ENCODE measurements around the gene HSDL2. TPM values are rescaled to one million over a fixed set of nuclear protein-coding genes. Genes with fewer than 3 reads are reported as not detected.
"Not testable (repeated sequence)": the region's sequence is repeated elsewhere in the genome, so short reads cannot be mapped to it uniquely, and the experiment has no call there.

The HSDL2 gene
- total RNA-seq, 1 donor from 2014 or later, result 21.1 TPM

DNA sequence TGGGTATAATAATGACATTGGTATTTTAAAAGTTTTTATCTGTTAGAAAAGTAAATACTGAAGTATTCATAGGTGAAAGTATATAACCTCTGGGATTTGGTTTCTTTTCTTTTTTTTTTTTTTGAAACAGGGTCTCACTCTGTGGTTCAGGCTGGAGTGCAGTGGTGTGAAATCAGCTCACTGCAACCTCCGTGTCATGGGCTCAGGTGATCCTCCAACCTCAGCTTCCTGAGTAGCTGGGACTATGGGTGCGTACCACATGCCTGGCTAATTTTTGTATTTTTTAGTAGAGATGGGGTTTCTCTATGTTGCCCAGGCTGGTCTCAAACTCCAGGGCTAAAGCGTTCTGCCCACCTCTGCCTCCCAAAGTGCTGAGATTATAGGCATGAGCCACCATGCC is 7.2 kb downstream of the HSDL2 start:
- peaks cover 3% of the 10 kb centered on the region for H3K4me1 Mint-ChIP-seq (ENCODE audit: low read depth, unreplicated experiment)

DNA sequence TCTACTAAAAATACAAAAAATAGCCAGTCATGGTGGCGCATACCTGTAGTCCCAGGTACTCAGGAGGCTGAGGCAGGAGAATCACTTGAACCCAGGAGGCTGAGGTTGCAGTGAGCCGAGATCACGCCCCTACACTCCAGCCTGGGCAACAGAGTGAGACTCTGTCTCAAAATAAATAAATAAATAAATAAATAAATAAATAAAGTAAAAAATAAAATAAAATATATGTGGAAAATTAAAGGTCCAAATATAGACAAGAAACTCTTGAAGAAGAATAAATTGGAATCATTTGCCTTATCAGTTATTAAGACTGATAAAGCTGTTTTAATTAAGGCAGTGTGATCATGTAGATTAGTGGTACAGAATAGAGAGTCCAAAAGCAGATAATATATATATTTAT is 10.0 kb downstream of the HSDL2 start:
- not testable (repeated sequence) for H3K27me3 Mint-ChIP-seq (ENCODE audit: low read depth, unreplicated experiment); H4K20me1 ChIP-seq (ENCODE audit: insufficient read depth, low read length); H3K36me3 ChIP-seq (ENCODE audit: insufficient read depth, low read length); H3K4me3 Mint-ChIP-seq (ENCODE audit: unreplicated experiment); H3K27ac Mint-ChIP-seq (ENCODE audit: unreplicated experiment); H3K9ac ChIP-seq (ENCODE audit: low read length); H3K79me2 ChIP-seq (ENCODE audit: insufficient read depth, low read length); H3K4me1 Mint-ChIP-seq (ENCODE audit: low read depth, unreplicated experiment); H3K36me3 Mint-ChIP-seq (ENCODE audit: low read depth, unreplicated experiment); H3K9me3 ChIP-seq (ENCODE audit: insufficient read depth, low read depth, low read length); H3K9me3 Mint-ChIP-seq (ENCODE audit: unreplicated experiment); FAIRE-seq; H3K4me1 ChIP-seq (ENCODE audit: insufficient read depth, low read length); DNase-seq (ENCODE audit: low read depth); H3K4me3 ChIP-seq (ENCODE audit: insufficient read depth, low read depth, low read length); H2AFZ ChIP-seq (ENCODE audit: low read depth, low read length); H3K27ac ChIP-seq (ENCODE audit: low read depth, low read length); H3K27me3 ChIP-seq (ENCODE audit: insufficient read depth, low read length); H3K4me2 ChIP-seq (ENCODE audit: low read length)

More for the DNA sequence above, 7.2 kb downstream of the HSDL2 start:
- H3K27me3 ChIP-seq (ENCODE audit: insufficient read depth, low read length), result no peaks in the 10 kb centered on the region
- FAIRE-seq (no peak), DNase-seq (ENCODE audit: low read depth) (no peak)
- H3K9ac ChIP-seq (ENCODE audit: low read length), result no peak overlapping the region
- no peak overlapping the region for H3K4me3 ChIP-seq (ENCODE audit: insufficient read depth, low read depth, low read length)
- peaks cover 16% of the 10 kb centered on the region for H3K79me2 ChIP-seq (ENCODE audit: insufficient read depth, low read length)
- no peak overlapping the region for H3K4me2 ChIP-seq (ENCODE audit: low read length)
- no peak overlapping the region for H3K27ac ChIP-seq (ENCODE audit: low read depth, low read length)
- H4K20me1 ChIP-seq (ENCODE audit: insufficient read depth, low read length), result peaks cover 3% of the 10 kb centered on the region
- H3K4me3 Mint-ChIP-seq (ENCODE audit: unreplicated experiment), result no peak overlapping the region
- TF ChIP-seq, protein P1, sequence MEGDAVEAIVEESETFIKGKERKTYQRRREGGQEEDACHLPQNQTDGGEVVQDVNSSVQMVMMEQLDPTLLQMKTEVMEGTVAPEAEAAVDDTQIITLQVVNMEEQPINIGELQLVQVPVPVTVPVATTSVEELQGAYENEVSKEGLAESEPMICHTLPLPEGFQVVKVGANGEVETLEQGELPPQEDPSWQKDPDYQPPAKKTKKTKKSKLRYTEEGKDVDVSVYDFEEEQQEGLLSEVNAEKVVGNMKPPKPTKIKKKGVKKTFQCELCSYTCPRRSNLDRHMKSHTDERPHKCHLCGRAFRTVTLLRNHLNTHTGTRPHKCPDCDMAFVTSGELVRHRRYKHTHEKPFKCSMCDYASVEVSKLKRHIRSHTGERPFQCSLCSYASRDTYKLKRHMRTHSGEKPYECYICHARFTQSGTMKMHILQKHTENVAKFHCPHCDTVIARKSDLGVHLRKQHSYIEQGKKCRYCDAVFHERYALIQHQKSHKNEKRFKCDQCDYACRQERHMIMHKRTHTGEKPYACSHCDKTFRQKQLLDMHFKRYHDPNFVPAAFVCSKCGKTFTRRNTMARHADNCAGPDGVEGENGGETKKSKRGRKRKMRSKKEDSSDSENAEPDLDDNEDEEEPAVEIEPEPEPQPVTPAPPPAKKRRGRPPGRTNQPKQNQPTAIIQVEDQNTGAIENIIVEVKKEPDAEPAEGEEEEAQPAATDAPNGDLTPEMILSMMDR (IDR thresholded peaks at IDR 0.05; ENCODE audit: insufficient read depth, low read depth, low read length), result no peak
- TF ChIP-seq EZH2 (IDR thresholded peaks at IDR 0.05; ENCODE audit: insufficient read depth, low read length), result no peak
- H3K27me3 Mint-ChIP-seq (ENCODE audit: low read depth, unreplicated experiment), result no peaks in the 10 kb centered on the region
- H3K36me3 Mint-ChIP-seq (ENCODE audit: low read depth, unreplicated experiment), result no peaks in the 10 kb centered on the region
- H3K27ac Mint-ChIP-seq (ENCODE audit: unreplicated experiment), result no peak overlapping the region
- no peaks in the 10 kb centered on the region for H3K9me3 Mint-ChIP-seq (ENCODE audit: unreplicated experiment)
- no peaks in the 10 kb centered on the region for H3K36me3 ChIP-seq (ENCODE audit: insufficient read depth, low read length)
- H3K4me1 ChIP-seq (ENCODE audit: insufficient read depth, low read length), result no peaks in the 10 kb centered on the region
- no peak overlapping the region for H2AFZ ChIP-seq (ENCODE audit: low read depth, low read length)
- no peaks in the 10 kb centered on the region for H3K9me3 ChIP-seq (ENCODE audit: insufficient read depth, low read depth, low read length)

DNA sequence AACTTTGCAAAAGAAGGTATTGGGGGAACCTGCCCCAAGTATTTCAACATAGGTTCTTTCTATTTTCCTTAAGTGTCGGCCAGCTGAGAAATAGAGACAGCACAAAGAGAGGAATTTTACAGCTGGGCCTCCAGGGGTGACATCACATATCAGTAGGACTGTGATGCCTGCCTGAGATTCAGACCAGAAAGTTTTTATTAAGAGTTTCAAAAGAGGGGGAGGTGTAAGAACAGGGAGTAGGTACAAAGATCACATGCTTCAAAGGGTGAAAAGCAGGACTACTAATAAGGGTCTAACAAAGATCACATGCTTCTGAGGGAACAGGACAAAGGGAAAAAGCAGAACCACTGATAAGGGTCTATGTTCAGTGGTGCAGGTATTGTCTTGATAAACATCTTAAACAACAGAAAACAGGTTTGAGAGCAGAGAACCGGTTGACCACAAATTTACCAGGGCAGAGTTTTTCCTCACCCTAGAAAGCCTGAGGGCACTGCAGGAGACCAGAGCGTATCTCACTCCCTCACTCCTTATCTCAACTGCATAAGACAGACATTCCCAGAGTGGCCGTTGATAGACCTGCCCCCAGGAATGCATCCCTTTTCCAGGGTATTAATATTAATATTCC is 12.1 kb downstream of the HSDL2 start:
- not testable (repeated sequence) for H2AFZ ChIP-seq (ENCODE audit: low read depth, low read length); H3K36me3 ChIP-seq (ENCODE audit: insufficient read depth, low read length); H3K9me3 Mint-ChIP-seq (ENCODE audit: unreplicated experiment); H3K79me2 ChIP-seq (ENCODE audit: insufficient read depth, low read length); H3K36me3 Mint-ChIP-seq (ENCODE audit: low read depth, unreplicated experiment); H3K4me1 ChIP-seq (ENCODE audit: insufficient read depth, low read length); H3K9ac ChIP-seq (ENCODE audit: low read length); H3K27me3 ChIP-seq (ENCODE audit: insufficient read depth, low read length); H4K20me1 ChIP-seq (ENCODE audit: insufficient read depth, low read length); H3K4me1 Mint-ChIP-seq (ENCODE audit: low read depth, unreplicated experiment); H3K27ac ChIP-seq (ENCODE audit: low read depth, low read length); FAIRE-seq; H3K27ac Mint-ChIP-seq (ENCODE audit: unreplicated experiment); DNase-seq (ENCODE audit: low read depth); H3K9me3 ChIP-seq (ENCODE audit: insufficient read depth, low read depth, low read length); H3K4me2 ChIP-seq (ENCODE audit: low read length); H3K4me3 ChIP-seq (ENCODE audit: insufficient read depth, low read depth, low read length); H3K27me3 Mint-ChIP-seq (ENCODE audit: low read depth, unreplicated experiment); H3K4me3 Mint-ChIP-seq (ENCODE audit: unreplicated experiment)

- H3K9me3 ChIP-seq (ENCODE audit: insufficient read depth, low read depth, low read length); H3K4me3 ChIP-seq (ENCODE audit: insufficient read depth, low read depth, low read length); H3K4me2 ChIP-seq (ENCODE audit: low read length); H3K9ac ChIP-seq (ENCODE audit: low read length); H3K4me1 Mint-ChIP-seq (ENCODE audit: low read depth, unreplicated experiment); H3K27me3 Mint-ChIP-seq (ENCODE audit: low read depth, unreplicated experiment); H3K4me1 ChIP-seq (ENCODE audit: insufficient read depth, low read length); H3K79me2 ChIP-seq (ENCODE audit: insufficient read depth, low read length); DNase-seq (ENCODE audit: low read depth); H3K27ac Mint-ChIP-seq (ENCODE audit: unreplicated experiment); H3K36me3 ChIP-seq (ENCODE audit: insufficient read depth, low read length); FAIRE-seq; H3K9me3 Mint-ChIP-seq (ENCODE audit: unreplicated experiment); H3K4me3 Mint-ChIP-seq (ENCODE audit: unreplicated experiment); H3K27me3 ChIP-seq (ENCODE audit: insufficient read depth, low read length); H4K20me1 ChIP-seq (ENCODE audit: insufficient read depth, low read length); H2AFZ ChIP-seq (ENCODE audit: low read depth, low read length); H3K27ac ChIP-seq (ENCODE audit: low read depth, low read length): not testable (repeated sequence)
- peaks cover 19% of the 10 kb centered on the region for H3K36me3 Mint-ChIP-seq (ENCODE audit: low read depth, unreplicated experiment)
Measured at GRCh38 chr9:112393146-112393545, 13.2 kb downstream of the HSDL2 start.
